Mesenchymal stem cell (in vitro differentiated cells and primary cell): ENCODE data around the gene GPHN.

Experiments used
- DNase-seq: peaks from one replicate; pipeline ENCODE4 v3.0.0-alpha.2; 2013
- H2AFZ ChIP-seq: one replicate; pipeline ENCODE4 v1.6.1; 2013; ENCODE audit warnings: low read depth, mild to moderate bottlenecking, control low read depth, inconsistent platforms, low read length, moderate library complexity
- H2AK5ac ChIP-seq: 2 replicates; pipeline ENCODE4 v1.6.1; 2013; ENCODE audit warnings: low read length, moderate library complexity, mild to moderate bottlenecking, inconsistent platforms; ENCODE audit not compliant: severe bottlenecking
- H2BK120ac ChIP-seq: one replicate; pipeline ENCODE4 v1.6.1; 2013; ENCODE audit warnings: low read depth, mild to moderate bottlenecking, inconsistent platforms, low read length, moderate library complexity
- H2BK12ac ChIP-seq, 2 experiments: one replicate each; pipeline ENCODE4 v1.6.1; 2013; ENCODE audit warnings: inconsistent platforms in 2 of 2, low read length in 2 of 2, mild to moderate bottlenecking in 2 of 2, moderate library complexity in 2 of 2, control low read depth in 1 of 2
- H2BK15ac ChIP-seq: one replicate; pipeline ENCODE4 v1.6.1; 2013; ENCODE audit warnings: mild to moderate bottlenecking, low read depth, inconsistent platforms; ENCODE audit not compliant: poor library complexity, severe bottlenecking
- H2BK5ac ChIP-seq: 2 replicates; pipeline ENCODE4 v1.6.1; 2013; ENCODE audit warnings: low read depth, mild to moderate bottlenecking, low read length, control low read depth, inconsistent platforms; ENCODE audit not compliant: poor library complexity, severe bottlenecking
- H3K14ac ChIP-seq, 2 experiments: one replicate each; pipeline ENCODE4 v1.6.1; 2013; ENCODE audit warnings: inconsistent platforms in 2 of 2, low read length in 2 of 2, control low read depth in 1 of 2, mild to moderate bottlenecking in 1 of 2, moderate library complexity in 1 of 2
- H3K18ac ChIP-seq, 2 experiments: one replicate each; pipeline ENCODE4 v1.6.1; 2013; ENCODE audit warnings: inconsistent platforms in 2 of 2, low read length in 2 of 2, control low read depth in 1 of 2, low read depth in 1 of 2, mild to moderate bottlenecking in 1 of 2
- H3K23ac ChIP-seq, 2 experiments: one replicate each; pipeline ENCODE4 v1.6.1; 2013; ENCODE audit warnings: inconsistent platforms in 2 of 2, low read length in 2 of 2, mild to moderate bottlenecking in 2 of 2, moderate library complexity in 2 of 2, control low read depth in 1 of 2
- H3K27ac ChIP-seq: 2 replicates; pipeline ENCODE4 v1.5.1; 2013; ENCODE audit warnings: mild to moderate bottlenecking, moderate library complexity, low read length, control low read depth, inconsistent platforms; ENCODE audit not compliant: poor library complexity, severe bottlenecking
- H3K27me3 ChIP-seq, 2 experiments: 2 replicates each; pipeline versions ENCODE4 v1.6.1 to v1.7.0; 2013; ENCODE audit warnings: low read length in 2 of 2, mild to moderate bottlenecking in 2 of 2, moderate library complexity in 2 of 2, control low read depth in 1 of 2, inconsistent platforms in 1 of 2; ENCODE audit not compliant: control insufficient read depth in 1 of 2, insufficient read depth in 1 of 2
- H3K36me3 ChIP-seq, 2 experiments: 2 replicates each; pipeline versions ENCODE4 v1.6.1 to v1.7.0; 2013; ENCODE audit warnings: low read length in 2 of 2, control low read depth in 1 of 2, inconsistent platforms in 1 of 2, low read depth in 1 of 2, mild to moderate bottlenecking in 1 of 2; ENCODE audit not compliant: insufficient read depth in 2 of 2, control insufficient read depth in 1 of 2
- H3K4ac ChIP-seq, 2 experiments: one replicate each; pipeline ENCODE4 v1.6.1; 2013; ENCODE audit warnings: inconsistent platforms in 2 of 2, low read length in 2 of 2, mild to moderate bottlenecking in 2 of 2, moderate library complexity in 2 of 2, control low read depth in 1 of 2, low read depth in 1 of 2
- H3K4me1 ChIP-seq: 2 replicates; pipeline ENCODE4 v1.6.1; 2013; ENCODE audit warnings: low read depth, low read length, control low read depth; ENCODE audit not compliant: control insufficient read depth, insufficient read depth
- H3K4me2 ChIP-seq: 2 replicates; pipeline ENCODE4 v1.6.1; 2013; ENCODE audit warnings: low read length, mild to moderate bottlenecking, inconsistent platforms; ENCODE audit not compliant: poor library complexity, severe bottlenecking
- H3K4me3 ChIP-seq, 2 experiments: 2 replicates each; pipeline versions ENCODE4 v1.5.1 to v1.7.0; 2013; ENCODE audit warnings: low read length in 2 of 2, mild to moderate bottlenecking in 2 of 2, control low read depth in 1 of 2, low read depth in 1 of 2; ENCODE audit not compliant: insufficient read depth in 1 of 2
- H3K79me1 ChIP-seq: replicated peaks from 2 replicates; pipeline ENCODE4 v1.6.1; 2013; ENCODE audit warnings: mild to moderate bottlenecking, control low read depth, low read length, inconsistent platforms; ENCODE audit not compliant: poor library complexity, severe bottlenecking
- H3K9ac ChIP-seq: 2 replicates; pipeline ENCODE4 v1.7.0; 2013; ENCODE audit warnings: mild to moderate bottlenecking, low read length, moderate library complexity
- H3K9me3 ChIP-seq: 2 replicates; pipeline ENCODE4 v1.7.0; 2013; ENCODE audit warnings: mild to moderate bottlenecking, low read length; ENCODE audit not compliant: control insufficient read depth
- H4K8ac ChIP-seq: one replicate; pipeline ENCODE4 v1.6.1; 2013; ENCODE audit warnings: inconsistent platforms, mild to moderate bottlenecking, low read length, moderate library complexity
- H4K91ac ChIP-seq: one replicate; pipeline ENCODE4 v1.6.1; 2013; ENCODE audit warnings: mild to moderate bottlenecking, low read length, inconsistent platforms
- WGBS: methylation state at CpG from one replicate; pipeline ENCODE4 v1.1.7; 2013; ENCODE audit warnings: mixed read lengths; 5-methylcytosine and 5-hydroxymethylcytosine counted together

GPHN gene

DNA sequence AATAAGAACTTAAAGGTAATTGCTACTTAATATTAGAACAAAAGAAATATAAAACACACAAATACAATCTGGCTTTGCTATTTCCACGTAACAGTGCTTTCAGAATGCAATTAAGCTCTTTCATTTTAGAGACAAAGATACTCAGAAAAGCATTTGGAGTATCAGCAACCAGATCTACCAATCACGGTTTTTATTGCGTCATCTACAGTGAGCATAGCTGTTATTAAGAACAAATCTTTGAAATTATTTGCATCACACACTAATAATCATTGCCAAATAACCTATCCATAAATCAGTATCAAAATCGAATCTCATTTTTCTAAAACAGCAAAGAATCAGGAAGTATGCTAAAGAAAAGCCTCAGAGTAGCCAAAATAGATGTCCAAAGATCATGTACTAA is 654.4 kb downstream of the GPHN start:
- no peaks in the 10 kb centered on the region for H3K9me3 ChIP-seq
- H2BK5ac ChIP-seq, result no peak overlapping the region
- no peak overlapping the region for H3K4me2 ChIP-seq
- peaks cover 2% of the 10 kb centered on the region for H3K4me1 ChIP-seq
- no peak overlapping the region for H2BK15ac ChIP-seq
- no peak overlapping the region for H3K14ac ChIP-seq
- H4K91ac ChIP-seq, result no peak overlapping the region
- H3K4ac ChIP-seq, result no peak overlapping the region
- no peak overlapping the region for H3K23ac ChIP-seq
- no peak overlapping the region for H2BK12ac ChIP-seq
- no peak overlapping the region for H3K18ac ChIP-seq
- no peaks in the 10 kb centered on the region for H3K27me3 ChIP-seq
- no peak overlapping the region for H3K27ac ChIP-seq
- H3K79me1 ChIP-seq, result no peaks in the 10 kb centered on the region
- H3K4me3 ChIP-seq, result no peak overlapping the region
- 92% methylated on average over 4 of the region's 4 CpGs for WGBS
- no peak overlapping the region for H2BK120ac ChIP-seq
- no peak for DNase-seq
- H3K36me3 ChIP-seq, result no peaks in the 10 kb centered on the region
- no peak overlapping the region for H3K9ac ChIP-seq
- H2AFZ ChIP-seq, result no peak overlapping the region
- no peak overlapping the region for H4K8ac ChIP-seq
- no peak overlapping the region for H2AK5ac ChIP-seq

DNA sequence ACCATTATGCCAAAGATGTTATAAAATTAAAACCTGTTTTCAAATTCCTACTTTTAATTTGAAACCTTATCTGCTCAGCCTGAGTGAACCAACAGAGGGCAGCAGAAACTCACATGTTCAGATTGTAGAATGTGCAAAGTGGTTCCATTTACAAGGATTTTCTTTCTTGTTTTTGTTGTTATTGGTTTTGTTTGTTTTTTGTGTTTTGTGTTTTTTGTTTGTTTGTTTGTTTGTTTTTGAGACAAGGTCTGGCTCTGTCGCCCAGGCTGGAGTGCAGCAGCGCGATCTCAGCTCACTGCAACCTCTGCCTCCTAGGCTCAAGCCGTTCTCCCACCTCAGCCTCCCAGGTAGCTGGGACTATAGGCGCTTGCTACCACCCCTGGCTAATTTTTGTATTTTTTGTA is 658.5 kb downstream of the GPHN start:
- H3K4me1 ChIP-seq, result peaks cover 2% of the 10 kb centered on the region
- peak; percentile 49 for DNase-seq
- H2BK120ac ChIP-seq, result no peak overlapping the region
- H2BK15ac ChIP-seq, result no peak overlapping the region
- no peak overlapping the region for H2BK12ac ChIP-seq
- H3K4me3 ChIP-seq, result no peak overlapping the region
- H3K14ac ChIP-seq, result no peak overlapping the region
- no peak overlapping the region for H2AFZ ChIP-seq
- no peak overlapping the region for H3K9ac ChIP-seq
- H3K79me1 ChIP-seq, result no peaks in the 10 kb centered on the region
- no peak overlapping the region for H3K23ac ChIP-seq
- no peak overlapping the region for H3K27ac ChIP-seq
- H3K9me3 ChIP-seq, result no peaks in the 10 kb centered on the region
- H4K91ac ChIP-seq, result no peak overlapping the region
- no peaks in the 10 kb centered on the region for H3K36me3 ChIP-seq
- H3K18ac ChIP-seq, result no peak overlapping the region
- WGBS, result 80% methylated on average over 5 of the region's 5 CpGs
- no peak overlapping the region for H4K8ac ChIP-seq
- no peak overlapping the region for H3K4ac ChIP-seq
- H2AK5ac ChIP-seq, result no peak overlapping the region
- no peaks in the 10 kb centered on the region for H3K27me3 ChIP-seq
- H2BK5ac ChIP-seq, result no peak overlapping the region
- no peak overlapping the region for H3K4me2 ChIP-seq

- Histone ChIP-seq H3K18ac (no peak overlapping the region), H3K4ac (no peak overlapping the region), H2BK5ac (no peak overlapping the region), H3K36me3 (no peaks in the 10 kb centered on the region), H3K14ac (no peak overlapping the region), H4K8ac (no peak overlapping the region), H2BK120ac (no peak overlapping the region), H3K4me3 (no peak overlapping the region), H3K4me1 (peaks cover 2% of the 10 kb centered on the region), H3K9me3 (no peaks in the 10 kb centered on the region), H3K4me2 (no peak overlapping the region), H2BK12ac (no peak overlapping the region), H4K91ac (no peak overlapping the region), H3K27me3 (no peaks in the 10 kb centered on the region), H2AK5ac (no peak overlapping the region), H3K79me1 (no peaks in the 10 kb centered on the region), H2AFZ (no peak overlapping the region), H2BK15ac (no peak overlapping the region), H3K9ac (no peak overlapping the region), H3K27ac (peak overlapping the region; percentile 46), H3K23ac (no peak overlapping the region)
- no CpG with 5 or more reads among the region's 2 CpGs for WGBS
- no peak for DNase-seq
Measured at GRCh38 chr14:67167420-67168109, 659.6 kb downstream of the GPHN start.

DNA sequence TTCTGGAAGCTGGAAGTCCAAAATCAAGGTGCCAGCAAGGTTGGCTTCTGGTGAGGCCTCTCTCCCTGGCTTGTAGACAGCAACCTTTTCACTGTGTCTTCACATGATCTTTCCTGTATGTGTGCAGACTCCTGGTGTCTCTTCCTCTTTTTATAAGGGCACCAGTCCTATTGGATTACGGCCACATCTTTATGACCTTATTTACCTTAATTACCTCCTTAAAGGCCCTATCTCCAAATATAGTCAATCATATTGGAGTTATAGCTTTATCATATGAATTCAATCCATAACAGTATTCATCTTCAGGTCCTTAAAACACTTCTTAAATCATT is 660.1 kb downstream of the GPHN start:
- Histone ChIP-seq H3K4me1 (peaks cover 2% of the 10 kb centered on the region), H3K4ac (no peak overlapping the region), H2AFZ (no peak overlapping the region), H3K23ac (no peak overlapping the region), H3K4me2 (no peak overlapping the region), H3K9ac (no peak overlapping the region), H3K27me3 (no peaks in the 10 kb centered on the region), H2BK120ac (no peak overlapping the region), H3K27ac (peak overlapping the region; percentile 46), H3K4me3 (no peak overlapping the region), H4K91ac (no peak overlapping the region), H2BK12ac (no peak overlapping the region), H2AK5ac (no peak overlapping the region), H3K9me3 (peaks cover under 1% of the 10 kb centered on the region), H3K18ac (no peak overlapping the region), H3K14ac (no peak overlapping the region), H4K8ac (no peak overlapping the region), H3K36me3 (no peaks in the 10 kb centered on the region), H2BK5ac (no peak overlapping the region), H2BK15ac (no peak overlapping the region), H3K79me1 (no peaks in the 10 kb centered on the region)
- no peak for DNase-seq
- no CpG with 5 or more reads among the region's 1 CpG for WGBS
